Measurements from ENCODE around the gene KLF6.

The KLF6 gene

DNA sequence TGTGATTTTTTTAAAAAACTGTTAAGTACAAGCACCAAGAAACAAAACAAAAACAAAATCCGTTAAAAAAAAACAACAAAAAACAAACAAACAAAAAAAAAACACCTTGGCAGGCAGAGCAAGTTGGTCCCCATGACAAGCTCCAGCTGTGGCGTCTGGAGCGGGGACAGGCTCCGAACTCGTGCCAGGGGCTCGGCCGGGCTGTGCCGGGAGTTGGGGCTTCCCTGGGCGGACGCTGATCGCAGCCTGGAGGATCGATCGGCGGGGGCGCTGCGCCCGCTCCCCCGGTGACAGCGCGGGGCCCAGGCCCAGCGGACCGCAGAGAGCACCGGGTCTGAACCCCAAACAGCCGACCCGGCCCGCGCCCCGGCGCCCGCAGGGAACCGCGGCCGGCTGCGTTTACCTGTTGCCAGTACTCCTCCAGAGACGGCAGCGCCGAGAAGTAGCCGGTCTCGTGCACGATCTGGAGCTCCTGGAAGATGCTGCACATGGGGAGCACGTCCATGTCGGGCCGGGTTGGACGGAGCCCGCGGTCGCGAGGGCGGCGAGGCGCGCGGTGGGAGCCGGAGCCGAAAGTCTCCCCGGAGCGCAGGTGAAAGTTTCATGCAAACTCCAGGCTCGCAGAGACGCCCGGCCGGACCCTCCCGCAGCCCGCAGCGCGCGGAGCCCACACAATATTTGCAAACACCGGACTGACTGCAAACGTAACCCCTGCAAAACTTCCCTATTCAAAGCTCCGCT lies at the start of gene KLF6:
Gene KLF6 (minus strand): TSS at position 700 of the 741 bp plus-strand sequence. CDS start 195 bp downstream, at position 505.
- no peak for DNase-seq (ENCODE audit: low spot score)

DNA sequence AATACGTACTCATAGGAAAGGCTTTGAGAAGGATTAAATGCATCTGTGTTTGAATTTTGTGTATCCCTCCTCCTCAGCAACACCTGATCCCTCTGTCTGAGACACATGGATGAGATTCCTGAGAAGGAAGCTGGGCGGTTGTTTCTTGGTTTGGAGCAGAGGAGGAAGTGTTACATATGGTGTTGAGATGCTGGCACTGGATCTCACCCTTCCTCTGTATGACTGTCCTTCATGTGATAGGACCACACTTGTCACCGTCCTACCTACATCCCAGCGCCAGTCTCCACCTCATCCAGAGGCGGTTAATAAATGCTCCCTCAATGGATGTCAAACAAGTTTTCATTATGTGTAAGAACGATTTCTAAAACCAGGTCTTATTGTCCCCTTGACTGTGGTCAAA lies 49.4 kb upstream of the KLF6 start:
- DNase-seq (ENCODE audit: low spot score), result no peak

DNA sequence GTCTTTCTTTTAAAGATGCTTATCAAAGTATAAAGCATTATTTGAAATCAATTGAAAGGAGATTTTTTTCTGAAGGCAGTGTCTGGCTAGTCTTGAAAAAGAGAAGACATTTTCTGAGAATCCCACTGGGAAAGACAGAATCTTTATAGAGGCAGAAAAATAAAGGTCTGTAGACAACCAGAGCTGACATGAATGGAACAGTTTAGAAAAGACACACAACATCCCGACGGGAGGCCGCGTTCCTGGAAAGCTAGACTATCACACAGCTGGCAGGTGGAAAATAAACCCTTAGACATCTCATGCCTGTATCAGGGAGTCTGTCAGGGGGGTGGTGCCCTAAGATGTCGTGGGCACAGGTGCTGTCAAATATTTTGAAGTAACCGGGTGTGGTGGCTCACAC lies 48.0 kb upstream of the KLF6 start:
- DNase-seq (ENCODE audit: low spot score), result no peak

DNA sequence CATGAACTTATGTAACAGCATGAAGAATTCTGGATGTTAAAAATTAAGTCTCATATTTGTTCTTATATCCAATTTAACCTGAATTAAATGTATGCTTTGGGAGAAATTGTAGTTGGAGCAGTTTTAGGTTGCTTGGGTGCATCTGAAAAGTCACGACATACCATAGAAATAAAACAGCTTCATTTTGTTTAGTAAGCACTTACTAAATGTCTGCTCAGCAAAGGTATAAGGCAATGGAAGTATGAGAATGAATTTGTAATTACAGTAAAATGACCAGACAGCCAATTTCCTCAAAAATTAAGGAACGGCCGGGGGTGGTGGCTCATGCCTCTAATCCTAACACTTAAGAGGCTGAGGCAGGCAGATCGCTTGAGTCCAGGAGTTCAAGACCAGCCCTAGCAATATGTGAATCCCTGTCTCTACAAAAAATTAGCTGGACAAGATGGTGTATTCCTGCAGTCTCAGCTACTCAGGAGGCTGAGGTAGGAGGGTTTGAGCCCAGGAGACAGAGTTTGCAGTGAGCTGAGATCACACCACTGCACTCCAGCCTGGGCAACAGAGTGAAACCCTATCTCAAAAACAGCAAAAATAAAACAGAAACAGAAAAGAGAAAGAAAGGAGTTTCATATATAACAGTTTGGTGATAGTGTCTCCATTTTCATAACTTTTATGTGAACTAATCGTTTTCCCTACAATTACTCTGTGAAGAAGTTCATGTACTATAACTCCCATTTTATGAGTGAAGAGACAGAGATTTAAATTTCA lies 47.2 kb upstream of the KLF6 start:
- DNase-seq (ENCODE audit: low spot score), result no peak

DNA sequence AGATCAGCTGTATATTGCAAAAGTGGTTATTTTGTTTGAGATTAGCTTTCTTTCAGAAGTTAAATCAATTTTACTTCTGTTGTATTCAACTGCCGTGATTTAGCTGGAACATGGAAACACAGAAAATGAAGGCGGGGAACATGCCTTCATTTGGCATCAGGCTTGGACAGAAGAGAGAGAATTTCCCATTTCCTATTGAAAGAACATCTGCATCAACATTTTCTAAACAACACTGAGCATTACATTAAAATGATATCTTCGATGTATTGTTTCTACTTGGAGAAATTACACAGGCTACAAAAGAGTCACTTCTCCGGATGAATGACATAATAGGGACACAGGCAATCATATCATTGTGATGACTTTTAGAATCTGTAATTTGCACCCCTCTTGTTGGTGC lies 46.6 kb upstream of the KLF6 start:
- no peak for DNase-seq (ENCODE audit: low spot score)

DNA sequence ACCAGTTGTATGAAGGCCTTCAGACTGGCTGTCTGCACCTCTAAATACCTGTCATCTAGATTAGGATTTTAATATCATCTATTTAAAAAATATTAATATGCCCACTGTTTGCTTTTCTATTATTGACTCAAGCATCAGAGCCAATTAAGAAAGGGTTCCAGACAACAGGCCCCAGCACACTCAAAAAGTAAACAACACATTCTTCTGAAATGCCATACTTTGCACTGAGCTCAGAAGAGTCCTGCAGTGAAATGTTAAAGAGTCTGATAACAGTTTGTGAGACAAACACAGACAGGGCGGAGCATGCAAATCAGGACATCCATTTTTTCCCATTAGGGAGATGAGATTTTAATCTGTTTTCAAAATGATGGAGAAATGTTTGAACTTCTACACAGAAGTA lies 45.9 kb upstream of the KLF6 start:
- no peak for DNase-seq (ENCODE audit: low spot score)

DNA sequence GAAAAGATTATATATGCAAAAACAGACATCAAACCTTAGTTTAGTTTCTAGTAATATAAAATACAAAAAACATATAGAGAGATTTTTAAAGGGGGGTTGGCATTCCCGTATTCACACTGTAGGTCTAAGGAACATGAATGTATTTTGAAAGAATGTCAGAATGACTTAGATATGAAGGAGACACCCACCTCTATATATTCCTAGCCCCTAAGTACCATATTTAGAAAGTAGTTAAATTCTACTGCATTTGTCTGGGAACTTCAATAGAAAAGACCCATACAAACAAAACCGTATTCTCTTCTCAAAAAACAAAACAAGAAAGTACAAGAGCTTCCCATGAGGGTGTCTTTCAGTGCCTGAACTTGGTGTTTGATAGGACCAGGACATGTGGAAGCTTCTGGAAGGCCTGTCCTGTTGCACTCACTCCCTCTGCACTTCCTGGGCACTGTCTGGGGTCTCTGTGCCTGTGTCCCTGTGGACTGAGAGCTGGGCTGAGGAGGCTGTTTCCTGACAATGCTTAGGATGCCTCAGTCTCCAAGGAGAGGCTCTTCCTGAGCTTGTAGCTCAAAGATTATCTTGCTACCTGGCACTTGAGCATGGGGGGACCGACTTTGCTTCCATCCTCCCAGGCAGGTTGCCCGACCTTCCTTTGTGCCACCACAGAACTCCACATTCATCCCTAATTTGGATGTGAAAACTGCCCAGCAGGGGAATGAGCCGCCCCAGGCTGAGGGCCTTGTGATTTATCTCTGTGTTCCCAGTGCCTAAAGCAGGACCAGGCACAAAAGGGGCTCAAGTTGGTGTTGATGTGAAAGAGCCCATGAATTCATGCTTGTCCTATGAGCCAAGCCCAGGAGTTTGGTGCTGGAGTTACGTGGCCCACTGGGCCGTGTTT lies 44.4 kb upstream of the KLF6 start:
- no peak for DNase-seq (ENCODE audit: low spot score)

DNA sequence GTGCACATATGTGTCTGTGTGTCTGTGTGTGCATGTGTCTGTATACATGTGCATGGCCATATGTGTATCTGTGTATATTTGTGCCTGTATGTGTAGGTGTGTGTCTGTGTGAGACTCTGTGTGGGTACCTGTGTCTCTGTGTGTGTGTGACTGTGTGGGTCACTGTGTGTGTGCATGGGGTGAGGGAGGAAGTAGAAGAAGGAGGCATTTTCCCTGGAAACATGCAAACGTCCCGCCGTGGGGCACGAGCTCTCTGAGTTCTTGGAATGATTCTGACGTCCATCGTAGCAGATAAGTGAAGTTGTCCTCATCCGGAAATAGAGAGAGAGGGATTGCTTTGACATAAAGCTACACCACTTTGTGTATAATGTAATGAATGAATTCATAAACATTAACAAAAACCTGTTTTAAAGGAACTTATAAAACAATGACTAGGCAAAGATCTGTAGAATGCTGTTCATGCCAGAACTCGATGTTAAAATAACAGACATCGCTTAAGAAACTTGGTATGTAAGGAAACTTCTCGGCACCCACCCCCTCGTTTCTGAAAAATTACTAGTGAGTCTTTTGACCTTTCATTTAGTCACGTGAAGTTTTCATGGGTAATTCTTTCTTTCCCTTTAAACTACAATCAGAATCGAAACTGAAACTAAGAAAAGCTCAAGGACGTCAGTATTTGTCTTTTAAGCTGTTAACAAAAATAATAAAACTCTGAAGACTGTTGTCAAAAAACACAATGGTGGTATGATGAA lies 43.6 kb upstream of the KLF6 start:
- DNase-seq (ENCODE audit: low spot score), result no peak

DNA sequence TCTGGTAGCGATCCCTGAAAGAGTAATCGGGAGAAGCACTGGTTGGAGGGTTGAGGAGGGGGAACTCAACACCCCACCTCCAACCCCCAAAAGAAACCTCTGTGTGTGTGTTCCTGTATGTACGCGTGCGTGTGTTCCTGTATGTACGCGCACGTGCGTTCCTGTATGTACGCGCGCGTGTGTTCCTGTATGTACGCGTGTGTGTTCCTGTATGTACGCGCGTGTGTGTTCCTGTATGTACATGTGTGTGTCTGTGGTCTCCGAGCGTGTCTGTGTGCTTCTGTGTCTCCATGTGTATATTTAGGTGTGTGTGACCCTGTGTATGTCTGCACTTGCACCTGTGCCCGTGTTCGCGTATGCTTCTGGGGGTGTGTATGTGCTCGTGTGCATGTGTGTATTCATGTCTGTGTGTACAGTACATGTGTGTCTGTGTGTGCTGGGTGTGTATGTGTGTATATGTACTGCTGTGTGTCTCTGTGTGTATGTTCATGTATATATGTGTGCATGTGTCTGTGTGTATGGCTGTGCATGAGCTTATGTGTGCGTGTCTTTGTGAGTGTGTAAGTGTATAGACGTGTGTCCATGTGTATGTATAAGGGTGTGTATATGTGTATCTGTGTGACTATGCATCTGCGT lies 42.9 kb upstream of the KLF6 start:
- DNase-seq (ENCODE audit: low spot score), result no peak

DNA sequence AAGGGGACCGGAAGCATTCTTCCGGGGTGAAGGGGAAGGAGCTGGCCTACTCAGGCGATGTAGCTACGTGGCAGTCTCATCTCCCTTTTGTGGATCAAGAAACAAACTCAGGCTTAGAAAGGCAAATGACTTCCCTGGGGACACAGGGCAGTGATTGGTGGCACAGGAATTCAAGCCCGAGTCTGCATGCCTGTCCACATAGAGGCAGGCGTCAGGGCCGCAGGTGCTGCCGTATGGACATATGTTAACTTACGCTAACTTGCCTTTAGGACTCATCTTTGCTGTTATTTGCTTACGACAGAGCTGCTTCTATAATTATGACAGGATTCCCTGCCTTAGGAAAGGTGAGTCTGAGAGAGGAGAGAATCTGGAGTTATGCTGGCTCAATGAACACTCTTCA lies 42.3 kb upstream of the KLF6 start:
- DNase-seq (ENCODE audit: low spot score), result no peak

DNA sequence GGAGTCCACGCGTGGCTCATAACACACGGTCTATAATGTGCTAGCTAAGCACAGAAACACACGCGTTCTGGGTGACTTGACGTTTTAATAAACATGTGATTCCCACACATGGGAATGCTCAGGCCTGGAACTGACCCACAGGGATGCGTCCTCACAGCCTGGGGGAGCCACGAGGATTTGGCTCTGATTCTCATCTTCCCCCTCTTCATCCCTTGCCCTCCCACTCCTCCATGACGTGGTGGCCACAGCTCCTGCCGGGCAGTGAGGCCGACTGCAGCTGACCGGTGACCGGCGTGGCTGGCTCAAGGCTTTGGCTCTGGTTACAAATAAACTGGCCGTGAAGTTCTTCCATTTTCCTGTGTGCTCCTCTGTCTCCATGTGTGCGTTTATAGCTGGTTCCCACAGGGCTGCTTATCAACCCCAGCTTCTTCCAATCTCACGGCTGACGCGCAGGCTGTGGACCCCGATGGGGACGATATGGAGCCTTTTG lies 40.9 kb upstream of the KLF6 start:
- DNase-seq (ENCODE audit: low spot score), result no peak

DNA sequence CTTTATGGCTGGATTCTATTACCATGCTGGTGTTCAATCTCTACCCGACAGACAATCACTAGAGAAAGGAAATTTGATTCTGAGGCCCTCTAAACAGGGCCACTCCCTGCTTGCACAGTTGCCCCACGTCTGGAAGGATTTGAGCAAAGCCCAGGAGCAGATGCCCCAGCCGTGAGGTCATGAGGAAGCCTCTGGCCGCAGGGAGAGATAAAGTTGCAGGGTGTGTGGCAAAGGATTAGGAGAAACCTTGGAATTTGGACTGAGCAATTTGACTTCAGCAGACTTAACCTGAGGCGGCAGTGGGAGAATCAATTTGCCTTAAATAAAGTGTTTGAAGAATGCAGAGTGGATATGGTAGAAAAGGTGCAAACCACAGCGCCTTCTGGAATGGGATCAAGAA lies 40.2 kb upstream of the KLF6 start:
- no peak for DNase-seq (ENCODE audit: low spot score)

DNA sequence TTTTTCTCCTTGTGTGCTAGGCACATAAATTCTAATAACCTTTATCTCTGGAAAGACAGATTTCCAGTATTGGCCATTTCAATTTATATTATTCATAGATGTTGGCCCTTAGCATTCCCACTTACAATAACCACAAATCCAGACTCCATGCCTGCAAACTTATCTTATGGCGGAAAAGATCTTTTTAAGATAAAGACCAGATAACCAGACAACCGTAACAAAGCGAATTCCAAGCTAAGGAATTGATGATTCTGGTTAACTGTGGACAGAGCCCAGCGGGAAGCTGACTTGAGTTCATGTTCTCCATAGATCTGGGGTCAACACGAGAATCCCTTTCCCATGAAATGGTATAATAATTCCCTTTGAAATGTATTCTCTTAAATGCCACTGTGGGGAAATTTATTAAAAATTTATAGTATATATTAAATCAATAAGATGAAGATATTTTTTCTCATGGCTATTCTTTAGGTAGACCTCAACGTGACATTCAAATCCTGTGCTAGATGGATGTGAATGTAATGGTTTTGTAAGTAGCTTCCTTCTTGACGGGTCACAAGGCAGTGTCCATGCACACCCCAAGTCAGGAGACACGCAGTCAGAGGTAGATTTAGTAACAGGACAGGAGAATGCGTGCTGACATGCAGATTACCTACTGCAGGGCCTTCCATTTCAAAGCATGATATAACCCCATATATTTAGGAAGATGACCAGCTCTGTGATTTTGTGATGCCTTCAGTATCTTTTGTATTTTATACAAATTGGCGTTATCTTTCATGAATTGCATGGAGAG lies 37.7 kb upstream of the KLF6 start:
- DNase-seq (ENCODE audit: low spot score), result no peak

DNA sequence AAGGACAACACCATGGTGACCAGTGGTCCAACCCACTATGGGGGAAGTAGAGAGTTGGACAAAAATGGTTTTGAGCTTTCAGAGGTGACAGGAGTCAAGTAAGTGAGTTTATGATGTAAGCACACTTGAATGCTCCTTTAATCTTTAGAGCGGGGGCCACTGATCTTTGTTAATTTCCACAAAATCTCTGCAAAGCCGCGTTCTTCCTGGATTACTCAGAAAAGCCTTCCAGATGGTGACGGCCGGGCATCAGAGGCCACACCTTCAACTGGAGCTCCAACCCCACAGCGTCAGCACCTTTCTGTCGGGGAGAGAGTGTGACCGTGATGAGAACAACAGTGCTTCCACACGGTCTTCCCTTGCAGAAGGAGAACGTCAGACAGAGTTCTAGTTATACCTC lies 35.2 kb upstream of the KLF6 start:
- no peak for DNase-seq (ENCODE audit: low spot score)

DNA sequence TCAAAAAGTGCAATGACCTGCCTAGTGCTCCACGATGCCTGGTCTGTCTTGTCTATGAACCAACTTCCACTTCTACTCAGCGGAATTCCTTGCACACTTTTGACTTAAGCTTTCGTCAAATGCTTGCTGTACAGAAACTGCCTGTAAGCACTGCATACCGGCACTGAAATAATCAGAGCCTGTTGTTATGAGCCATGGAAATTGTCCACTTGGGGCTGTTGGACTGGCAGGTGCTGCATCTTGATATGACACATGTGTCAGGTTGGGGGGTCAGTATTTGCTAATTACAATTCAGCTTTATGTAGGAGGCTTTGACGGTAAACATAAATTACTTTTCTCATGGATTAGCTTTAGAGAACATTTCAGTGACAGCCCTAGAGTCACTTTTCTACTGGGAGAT lies 32.0 kb upstream of the KLF6 start:
- no peak for DNase-seq (ENCODE audit: low spot score)

DNA sequence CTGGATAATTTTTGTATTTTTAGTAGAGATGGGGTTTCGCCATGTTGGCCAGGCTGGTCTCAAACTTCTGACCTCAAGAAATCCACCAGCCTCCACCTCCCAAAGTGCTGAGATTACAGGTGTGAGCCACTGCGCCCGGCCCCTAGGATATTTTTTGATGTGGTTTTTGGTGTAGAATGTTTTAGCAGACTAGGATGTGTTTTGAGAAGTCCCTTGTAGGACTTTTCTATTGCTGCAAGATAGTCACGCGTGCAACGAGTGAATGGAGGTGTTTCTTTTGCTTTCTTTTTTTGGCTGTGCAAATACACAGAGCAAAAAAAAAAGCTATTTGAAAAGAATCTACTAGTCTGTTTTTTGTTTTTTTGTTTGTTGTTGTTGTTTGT lies 29.8 kb upstream of the KLF6 start:
- DNase-seq (ENCODE audit: low spot score), result no peak

DNA sequence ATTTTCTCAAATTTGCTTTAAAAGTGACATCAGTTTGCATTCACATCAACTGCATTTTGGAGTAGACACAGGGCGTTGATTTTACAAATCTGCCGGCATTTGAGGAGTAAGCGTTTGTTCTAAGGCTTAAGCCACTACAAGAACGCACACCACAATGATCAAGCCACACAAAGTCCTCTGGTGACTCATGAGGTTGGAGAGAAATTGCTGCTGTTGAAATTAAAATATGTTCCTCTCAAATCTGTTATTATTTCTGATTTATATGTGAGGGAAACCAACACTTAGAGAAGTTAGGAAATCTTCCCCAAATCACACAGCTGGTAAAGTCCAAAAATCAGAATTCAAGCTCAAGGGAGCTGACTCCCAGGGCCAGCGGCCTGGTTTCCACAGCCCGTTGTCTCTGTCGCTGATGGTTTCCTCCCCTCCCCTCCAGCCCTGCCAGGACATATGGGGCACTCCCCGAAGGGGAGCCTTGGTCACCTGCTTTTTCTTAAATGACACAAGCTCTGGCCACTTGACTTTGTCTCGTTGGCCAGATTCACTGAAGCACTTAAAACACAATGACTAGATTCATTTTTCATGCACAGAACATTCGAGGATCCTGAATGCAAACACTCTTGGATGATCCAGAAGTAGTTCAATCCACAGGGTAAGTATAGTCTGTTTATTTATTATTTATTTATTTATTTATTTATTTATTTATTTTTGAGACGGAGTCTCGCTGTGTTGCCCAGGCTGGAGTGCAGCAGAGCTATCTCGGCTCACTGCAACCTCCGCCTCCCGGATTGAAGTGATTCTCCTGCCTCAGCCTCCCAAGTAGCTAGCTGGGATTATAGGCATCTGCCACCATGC lies 29.2 kb upstream of the KLF6 start:
- DNase-seq (ENCODE audit: low spot score), result peak; percentile 63

DNA sequence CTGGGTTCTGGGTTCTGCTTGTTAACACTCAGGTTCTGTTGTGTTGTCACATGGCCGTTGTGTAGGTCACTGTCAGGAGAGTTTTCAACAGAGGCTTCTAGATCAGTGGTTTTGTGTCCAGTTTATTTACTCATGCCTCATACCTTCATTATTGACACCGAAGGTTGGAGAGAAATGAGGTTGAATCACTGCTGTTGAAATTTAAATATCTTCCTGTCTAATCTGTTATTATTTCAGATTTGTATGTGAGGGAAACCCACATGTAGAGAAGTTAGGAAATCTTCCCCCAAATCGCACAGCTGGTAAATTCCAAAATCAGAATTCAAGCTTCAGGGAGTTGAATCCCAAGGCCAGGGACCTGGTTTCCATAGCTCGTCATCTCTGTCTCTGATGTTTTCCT lies 28.3 kb upstream of the KLF6 start:
- DNase-seq (ENCODE audit: low spot score), result no peak

DNA sequence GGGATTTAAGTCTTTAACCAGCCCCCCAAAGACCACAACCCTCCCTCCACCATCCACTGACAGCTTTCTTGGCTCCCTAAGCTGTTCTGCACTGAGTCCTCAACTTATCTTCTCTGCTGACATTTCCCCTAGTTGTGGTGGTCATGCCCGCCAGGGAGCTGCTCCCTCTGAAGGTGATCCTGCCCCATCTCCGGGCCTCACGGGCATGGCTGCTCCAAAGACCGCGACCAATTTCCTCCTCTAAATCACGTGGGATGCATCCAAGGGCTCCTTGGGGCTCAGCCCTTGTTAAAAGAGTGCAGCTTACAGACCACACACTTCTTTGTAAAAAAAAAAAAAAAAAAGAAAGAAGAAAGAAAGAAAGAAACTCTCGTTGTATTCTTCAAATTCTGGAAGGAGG lies 27.1 kb upstream of the KLF6 start:
- DNase-seq (ENCODE audit: low spot score), result no peak

All from SW480 (cell line).